ENCODE data around the gene GANAB. TPM values are rescaled to one million over a fixed set of nuclear protein-coding genes. Genes with fewer than 3 reads are reported as not detected.

GANAB gene
- total and polyA plus RNA-seq, 2 of the 4 experiments (the other 2 are of a cell fraction): 209 to 344 TPM

GRCh38 chr11:62669420-62670161 is 23.2 kb upstream of the GANAB start:
- no peak overlapping the region for H2BK20ac ChIP-seq (ENCODE audit: low read depth, low read length)
- no peak overlapping the region for H3K23ac ChIP-seq (ENCODE audit: low read depth, low read length)
- no peak overlapping the region for H3K18ac ChIP-seq (ENCODE audit: low read depth, low read length)
- H3K14ac ChIP-seq (replicated peaks; ENCODE audit: low read depth, low read length): no peak overlapping the region
- no peak overlapping the region for H3K27ac ChIP-seq (ENCODE audit: insufficient read depth, low read length)
- H2AFZ ChIP-seq (replicated peaks; ENCODE audit: low read length, poor library complexity): no peak overlapping the region
- H4K91ac ChIP-seq (ENCODE audit: insufficient read depth, low read depth, low read length): no peak overlapping the region
- H3K27me3 ChIP-seq (ENCODE audit: control insufficient read depth, insufficient read depth, low read length): no peaks in the 10 kb centered on the region
- peaks cover 16% of the 10 kb centered on the region for H3K36me3 ChIP-seq (ENCODE audit: control insufficient read depth, insufficient read depth, low read length)
- H2AK5ac ChIP-seq (ENCODE audit: low read depth, low read length): peak overlapping the region; percentile 21
- ATAC-seq (ENCODE audit: low read depth) (no peak), DNase-seq (no peak)
- dilution Hi-C loops (cut with HindIII; ENCODE audit: low sequenced_read_pairs, unreplicated experiment) (no loop called here), in situ Hi-C loops (cut with MboI; ENCODE audit: low sequenced_read_pairs) (no loop called here), intact Hi-C loops (cut with micrococcal nuclease) (no loop called here)
- POLR2A ChIA-PET (ENCODE audit: unreplicated experiment): interaction anchor here (0.6 to 1.6 kb wide), 2 partner anchors 11 to 250 kb away, joined by 3 to 10 read pairs; no protein-coding TSS in a partner anchor
- 100% methylated on average over 1 of the region's 4 CpGs; no CpG with 5 or more reads in 1 of the 2 experiments for WGBS, 2 experiments (ENCODE audit: extremely low coverage in 2 of 2, insufficient read length in 1 of 2)
- no peak overlapping the region for H4K8ac ChIP-seq (ENCODE audit: low read depth in 2 of 2, low read length in 2 of 2)
- no peak overlapping the region for H3K56ac ChIP-seq (ENCODE audit: extremely low read depth, insufficient read depth, low read length)
- CTCF ChIA-PET: interaction anchor here (1.0 kb wide), 1 partner anchor 12 kb away, joined by 3 read pairs; no protein-coding TSS in a partner anchor
- H2BK5ac ChIP-seq (ENCODE audit: low read depth, low read length, poor library complexity, severe bottlenecking): no peak overlapping the region
- no peaks in the 10 kb centered on the region for H3K9me3 ChIP-seq (ENCODE audit: control insufficient read depth, insufficient read depth, low read length)
- H3K4ac ChIP-seq (ENCODE audit: low read depth, low read length): no peak overlapping the region
- H2BK120ac ChIP-seq (ENCODE audit: low read depth, low read length): no peak overlapping the region
- no peak overlapping the region for H3K4me3 ChIP-seq (ENCODE audit: insufficient read depth, low read depth, low read length)
- peaks cover 9% of the 10 kb centered on the region for H3K9me1 ChIP-seq (ENCODE audit: insufficient read depth, low read length)
- peaks cover 11% of the 10 kb centered on the region for H3K4me1 ChIP-seq (ENCODE audit: control insufficient read depth, insufficient read depth, low read length)
- peaks cover 34 to 72% of the 10 kb centered on the region in 2 experiments for H3K79me1 ChIP-seq (ENCODE audit: low read depth in 1 of 2, low read length in 2 of 2)
- H4K20me1 ChIP-seq (ENCODE audit: insufficient read depth, low read length): peaks cover 18% of the 10 kb centered on the region
- no peak overlapping the region for H2AK9ac ChIP-seq (replicated peaks; ENCODE audit: low read depth, low read length, poor library complexity)
- no peak overlapping the region for H4K5ac ChIP-seq (ENCODE audit: low read depth, low read length)
- no peak overlapping the region for H3K9ac ChIP-seq (ENCODE audit: low read depth, low read length)
- no TSS peak for BruUV-seq (replicated peaks)
- no peak overlapping the region for H2BK15ac ChIP-seq (ENCODE audit: low read depth, low read length)
- H3K4me2 ChIP-seq (ENCODE audit: low read depth, low read length): no peak overlapping the region
- TF ChIP-seq NFE2L2 (IDR thresholded peaks at IDR 0.05; ENCODE audit: low read depth, low read length) (no peak), USF2 (IDR thresholded peaks at IDR 0.05; ENCODE audit: low read depth, low read length) (no peak), MAZ (IDR thresholded peaks at IDR 0.05; ENCODE audit: borderline replicate concordance, low read depth, low read length) (no peak), CHD1 (IDR thresholded peaks at IDR 0.05; ENCODE audit: low read depth, low read length) (no peak), BHLHE40 (IDR thresholded peaks at IDR 0.05; ENCODE audit: low read depth, low read length) (no peak), CEBPB (IDR thresholded peaks at IDR 0.05; ENCODE audit: low read depth, low read length) (no peak), RAD21 (IDR thresholded peaks at IDR 0.05; ENCODE audit: low read length) (no peak), RCOR1 (IDR thresholded peaks at IDR 0.05; ENCODE audit: insufficient replicate concordance, low read length) (no peak), POLR2A (IDR thresholded peaks at IDR 0.05; ENCODE audit: low read depth, low read length) (no peak), MXI1 (IDR thresholded peaks at IDR 0.05; ENCODE audit: borderline replicate concordance, low read depth, low read length) (no peak), FOS (IDR thresholded peaks at IDR 0.05; ENCODE audit: low read depth, low read length) (no peak), SMC3 (IDR thresholded peaks at IDR 0.05; ENCODE audit: low read depth, low read length) (no peak), RFX5 (IDR thresholded peaks at IDR 0.05; ENCODE audit: low read depth, low read length) (no peak), MAFK (IDR thresholded peaks at IDR 0.05; ENCODE audit: low read depth, low read length) (no peak)
- TF ChIP-seq, protein P1, sequence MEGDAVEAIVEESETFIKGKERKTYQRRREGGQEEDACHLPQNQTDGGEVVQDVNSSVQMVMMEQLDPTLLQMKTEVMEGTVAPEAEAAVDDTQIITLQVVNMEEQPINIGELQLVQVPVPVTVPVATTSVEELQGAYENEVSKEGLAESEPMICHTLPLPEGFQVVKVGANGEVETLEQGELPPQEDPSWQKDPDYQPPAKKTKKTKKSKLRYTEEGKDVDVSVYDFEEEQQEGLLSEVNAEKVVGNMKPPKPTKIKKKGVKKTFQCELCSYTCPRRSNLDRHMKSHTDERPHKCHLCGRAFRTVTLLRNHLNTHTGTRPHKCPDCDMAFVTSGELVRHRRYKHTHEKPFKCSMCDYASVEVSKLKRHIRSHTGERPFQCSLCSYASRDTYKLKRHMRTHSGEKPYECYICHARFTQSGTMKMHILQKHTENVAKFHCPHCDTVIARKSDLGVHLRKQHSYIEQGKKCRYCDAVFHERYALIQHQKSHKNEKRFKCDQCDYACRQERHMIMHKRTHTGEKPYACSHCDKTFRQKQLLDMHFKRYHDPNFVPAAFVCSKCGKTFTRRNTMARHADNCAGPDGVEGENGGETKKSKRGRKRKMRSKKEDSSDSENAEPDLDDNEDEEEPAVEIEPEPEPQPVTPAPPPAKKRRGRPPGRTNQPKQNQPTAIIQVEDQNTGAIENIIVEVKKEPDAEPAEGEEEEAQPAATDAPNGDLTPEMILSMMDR (conservative IDR thresholded peaks at IDR 0.05; ENCODE audit: low read depth, low read length): no peak
